Measurements from ENCODE around the gene C4BPA.

Gene C4BPA

DNA sequence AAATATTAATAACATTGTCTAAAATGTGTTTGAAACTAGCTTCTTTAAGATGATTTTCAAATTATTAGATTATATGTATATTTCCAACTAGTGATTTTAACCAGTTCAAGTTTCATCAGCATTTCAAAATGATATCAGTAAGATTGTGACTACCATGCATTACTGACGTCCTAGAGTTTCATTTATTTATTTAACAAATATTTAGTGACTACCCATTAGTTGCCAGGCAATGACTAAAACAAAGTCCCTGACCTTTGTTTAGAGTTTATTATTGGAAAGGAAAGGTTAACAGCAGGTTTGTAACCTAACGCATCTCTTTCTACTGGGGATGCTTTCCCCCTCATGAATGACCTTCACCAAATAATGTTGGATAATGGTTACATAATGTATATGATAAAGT, 22.9 kb upstream of the C4BPA start:
- H4K20me1 ChIP-seq (ENCODE audit: insufficient read depth, low read length) = no peaks in the 10 kb centered on the region
- no peak for TF ChIP-seq EZH2 (IDR thresholded peaks at IDR 0.05; ENCODE audit: borderline replicate concordance, low read length)
- TF ChIP-seq, protein P1, sequence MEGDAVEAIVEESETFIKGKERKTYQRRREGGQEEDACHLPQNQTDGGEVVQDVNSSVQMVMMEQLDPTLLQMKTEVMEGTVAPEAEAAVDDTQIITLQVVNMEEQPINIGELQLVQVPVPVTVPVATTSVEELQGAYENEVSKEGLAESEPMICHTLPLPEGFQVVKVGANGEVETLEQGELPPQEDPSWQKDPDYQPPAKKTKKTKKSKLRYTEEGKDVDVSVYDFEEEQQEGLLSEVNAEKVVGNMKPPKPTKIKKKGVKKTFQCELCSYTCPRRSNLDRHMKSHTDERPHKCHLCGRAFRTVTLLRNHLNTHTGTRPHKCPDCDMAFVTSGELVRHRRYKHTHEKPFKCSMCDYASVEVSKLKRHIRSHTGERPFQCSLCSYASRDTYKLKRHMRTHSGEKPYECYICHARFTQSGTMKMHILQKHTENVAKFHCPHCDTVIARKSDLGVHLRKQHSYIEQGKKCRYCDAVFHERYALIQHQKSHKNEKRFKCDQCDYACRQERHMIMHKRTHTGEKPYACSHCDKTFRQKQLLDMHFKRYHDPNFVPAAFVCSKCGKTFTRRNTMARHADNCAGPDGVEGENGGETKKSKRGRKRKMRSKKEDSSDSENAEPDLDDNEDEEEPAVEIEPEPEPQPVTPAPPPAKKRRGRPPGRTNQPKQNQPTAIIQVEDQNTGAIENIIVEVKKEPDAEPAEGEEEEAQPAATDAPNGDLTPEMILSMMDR (IDR thresholded peaks at IDR 0.05; ENCODE audit: low read length) = no peak
- no peaks in the 10 kb centered on the region for H3K4me1 ChIP-seq (ENCODE audit: insufficient read depth, low read length, severe bottlenecking)
- no peaks in the 10 kb centered on the region for H3K36me3 ChIP-seq (ENCODE audit: insufficient read depth, low read length)
- no peak overlapping the region for H2AFZ ChIP-seq (ENCODE audit: low read length)
- no peaks in the 10 kb centered on the region for H3K27me3 ChIP-seq (ENCODE audit: insufficient read depth, low read length)
- no peak overlapping the region for H3K4me2 ChIP-seq (ENCODE audit: low read length)
- no peak overlapping the region for H3K4me3 ChIP-seq (ENCODE audit: low read depth, low read length, poor library complexity, severe bottlenecking)
- H3K9me2 ChIP-seq (ENCODE audit: low read depth, low read length) = no peaks in the 10 kb centered on the region
- H3K27ac ChIP-seq (ENCODE audit: low read depth, low read length, poor library complexity, severe bottlenecking) = no peak overlapping the region
- H3K9ac ChIP-seq (ENCODE audit: low read length) = no peak overlapping the region
- H3F3A ChIP-seq (ENCODE audit: insufficient read depth, low read length) = no peaks in the 10 kb centered on the region
- H3K79me2 ChIP-seq (ENCODE audit: insufficient read depth, low read length) = no peaks in the 10 kb centered on the region
- H3K9me3 ChIP-seq (ENCODE audit: low read length) = no peaks in the 10 kb centered on the region

DNA sequence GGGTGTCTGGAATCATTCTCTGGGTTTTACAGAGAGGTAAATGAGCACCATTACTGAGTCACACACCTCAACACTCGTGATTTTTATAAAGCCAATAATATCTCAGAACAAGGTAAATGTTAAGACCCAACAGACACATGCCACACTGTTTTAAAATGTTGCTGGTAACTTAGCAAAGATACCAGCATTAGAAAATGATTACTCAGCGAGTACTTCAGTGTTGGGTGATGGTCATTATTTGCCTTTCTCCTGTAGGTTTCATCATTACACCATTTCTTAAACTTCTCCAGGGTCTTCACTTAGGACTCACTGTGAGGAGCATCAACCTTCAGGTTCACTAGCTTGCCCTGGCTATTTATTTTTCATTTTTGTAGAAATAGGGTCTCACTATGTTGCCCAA, 22.2 kb upstream of the C4BPA start:
- no peaks in the 10 kb centered on the region for H3K9me3 ChIP-seq (ENCODE audit: low read length)
- no peaks in the 10 kb centered on the region for H4K20me1 ChIP-seq (ENCODE audit: insufficient read depth, low read length)
- no peaks in the 10 kb centered on the region for H3K4me1 ChIP-seq (ENCODE audit: insufficient read depth, low read length, severe bottlenecking)
- H3K27me3 ChIP-seq (ENCODE audit: insufficient read depth, low read length) = no peaks in the 10 kb centered on the region
- H3K4me3 ChIP-seq (ENCODE audit: low read depth, low read length, poor library complexity, severe bottlenecking) = no peak overlapping the region
- H3K9me2 ChIP-seq (ENCODE audit: low read depth, low read length) = no peaks in the 10 kb centered on the region
- H3K4me2 ChIP-seq (ENCODE audit: low read length) = no peak overlapping the region
- no peaks in the 10 kb centered on the region for H3F3A ChIP-seq (ENCODE audit: insufficient read depth, low read length)
- no peak overlapping the region for H2AFZ ChIP-seq (ENCODE audit: low read length)
- no peak overlapping the region for H3K9ac ChIP-seq (ENCODE audit: low read length)
- H3K36me3 ChIP-seq (ENCODE audit: insufficient read depth, low read length) = no peaks in the 10 kb centered on the region
- H3K79me2 ChIP-seq (ENCODE audit: insufficient read depth, low read length) = no peaks in the 10 kb centered on the region
- H3K27ac ChIP-seq (ENCODE audit: low read depth, low read length, poor library complexity, severe bottlenecking) = no peak overlapping the region
- no peak for TF ChIP-seq EZH2 (IDR thresholded peaks at IDR 0.05; ENCODE audit: borderline replicate concordance, low read length)
- TF ChIP-seq, protein P1 (IDR thresholded peaks at IDR 0.05; ENCODE audit: low read length) = no peak

DNA sequence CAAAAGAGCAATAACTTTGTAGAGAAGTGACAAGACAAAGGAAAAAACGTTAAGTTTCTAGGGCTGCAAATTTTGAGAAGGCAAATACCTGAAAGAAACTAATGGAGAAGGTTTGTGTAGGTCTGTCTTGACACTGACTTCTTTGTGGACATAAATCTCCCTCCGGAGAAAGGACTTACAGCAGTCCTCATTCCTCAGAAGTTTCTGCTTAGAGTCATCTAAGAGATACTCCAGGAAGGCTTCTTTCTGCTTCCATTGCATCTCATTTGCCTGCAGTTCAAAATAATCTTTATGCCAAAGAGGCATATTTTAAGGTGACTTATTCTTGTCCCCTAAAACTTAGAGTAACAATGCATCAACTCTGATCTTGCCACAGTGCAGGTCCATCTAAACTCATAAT, 19.8 kb upstream of the C4BPA start:
- Histone ChIP-seq H3K9me3 (ENCODE audit: low read length) (no peaks in the 10 kb centered on the region), H3K27ac (ENCODE audit: low read depth, low read length, poor library complexity, severe bottlenecking) (no peak overlapping the region), H3F3A (ENCODE audit: insufficient read depth, low read length) (no peaks in the 10 kb centered on the region), H3K79me2 (ENCODE audit: insufficient read depth, low read length) (no peaks in the 10 kb centered on the region), H3K36me3 (ENCODE audit: insufficient read depth, low read length) (no peaks in the 10 kb centered on the region), H3K27me3 (ENCODE audit: insufficient read depth, low read length) (no peaks in the 10 kb centered on the region), H3K9me2 (ENCODE audit: low read depth, low read length) (no peaks in the 10 kb centered on the region), H3K4me1 (ENCODE audit: insufficient read depth, low read length, severe bottlenecking) (no peaks in the 10 kb centered on the region), H2AFZ (ENCODE audit: low read length) (no peak overlapping the region), H3K4me2 (ENCODE audit: low read length) (no peak overlapping the region), H3K4me3 (ENCODE audit: low read depth, low read length, poor library complexity, severe bottlenecking) (no peak overlapping the region), H4K20me1 (ENCODE audit: insufficient read depth, low read length) (no peaks in the 10 kb centered on the region), H3K9ac (ENCODE audit: low read length) (no peak overlapping the region)
- TF ChIP-seq, protein P1 (IDR thresholded peaks at IDR 0.05; ENCODE audit: low read length) = no peak
- no peak for TF ChIP-seq EZH2 (IDR thresholded peaks at IDR 0.05; ENCODE audit: borderline replicate concordance, low read length)
